H9 (cell line): ENCODE measurements around the gene PNMA5. TPM values are rescaled to one million over a fixed set of nuclear protein-coding genes. Genes with fewer than 3 reads are reported as not detected.
"Not testable (repeated sequence)": the region's sequence is repeated elsewhere in the genome, so short reads cannot be mapped to it uniquely, and the experiment has no call there.

Source experiments
- DNase-seq: peaks from one replicate; pipeline ENCODE4 v3.0.0-alpha.2; 2017
- H2AFZ ChIP-seq: one replicate; pipeline ENCODE4 v1.6.1; 2013; ENCODE audit warnings: mild to moderate bottlenecking, low read length, control low read depth, moderate library complexity
- H2AK5ac ChIP-seq: 2 replicates; pipeline ENCODE4 v1.6.1; 2013; ENCODE audit warnings: low read length, control low read depth, mixed read lengths; ENCODE audit not compliant: insufficient read length
- H2BK120ac ChIP-seq: one replicate; pipeline ENCODE4 v1.6.1; 2013; ENCODE audit warnings: low read depth, mild to moderate bottlenecking, low read length, control low read depth, inconsistent platforms; ENCODE audit not compliant: poor library complexity, severe bottlenecking
- H2BK12ac ChIP-seq: 2 replicates; pipeline ENCODE4 v1.6.1; 2013; ENCODE audit warnings: low read length, control low read depth, mixed read lengths, low read depth; ENCODE audit not compliant: insufficient read length
- H2BK15ac ChIP-seq: 2 replicates; pipeline ENCODE4 v1.6.1; 2013; ENCODE audit warnings: low read depth, low read length, control low read depth
- H2BK20ac ChIP-seq: one replicate; pipeline ENCODE4 v1.6.1; 2013; ENCODE audit warnings: low read depth, mild to moderate bottlenecking, low read length, control low read depth, inconsistent platforms; ENCODE audit not compliant: poor library complexity, severe bottlenecking
- H2BK5ac ChIP-seq: 2 replicates; pipeline ENCODE4 v1.6.1; 2013; ENCODE audit warnings: low read length, control low read depth, mixed read lengths; ENCODE audit not compliant: insufficient read length
- H3K14ac ChIP-seq: 2 replicates; pipeline ENCODE4 v1.6.1; 2013; ENCODE audit warnings: low read length, control low read depth; ENCODE audit not compliant: insufficient read depth
- H3K18ac ChIP-seq: 2 replicates; pipeline ENCODE4 v1.6.1; 2013; ENCODE audit warnings: low read depth, mild to moderate bottlenecking, mixed read lengths, low read length, control low read depth; ENCODE audit not compliant: insufficient read length
- H3K23ac ChIP-seq: 2 replicates; pipeline ENCODE4 v1.6.1; 2013; ENCODE audit warnings: low read length, control low read depth, mixed read lengths, low read depth; ENCODE audit not compliant: insufficient read length
- H3K23me2 ChIP-seq: 2 replicates; pipeline ENCODE4 v1.6.1; 2013; ENCODE audit warnings: low read depth, mild to moderate bottlenecking, mixed read lengths, low read length, control low read depth; ENCODE audit not compliant: insufficient read length, poor library complexity, severe bottlenecking
- H3K27ac ChIP-seq: 2 replicates; pipeline ENCODE4 v1.5.1; 2013; ENCODE audit warnings: low read length, control low read depth, mixed read lengths, low read depth; ENCODE audit not compliant: insufficient read length
- H3K27me3 ChIP-seq: 2 replicates; pipeline ENCODE4 v1.6.1; 2013; ENCODE audit warnings: low read length, control low read depth, inconsistent platforms; ENCODE audit not compliant: insufficient read depth
- H3K4ac ChIP-seq: 2 replicates; pipeline ENCODE4 v1.6.1; 2013; ENCODE audit warnings: low read depth, mild to moderate bottlenecking, control low read depth, inconsistent platforms, low read length, moderate library complexity
- H3K4me1 ChIP-seq: 2 replicates; pipeline ENCODE4 v1.6.1; 2013; ENCODE audit warnings: low read length, control low read depth, inconsistent platforms; ENCODE audit not compliant: insufficient read depth
- H3K4me2 ChIP-seq: 2 replicates; pipeline ENCODE4 v1.6.1; 2013; ENCODE audit warnings: low read length, control low read depth, mixed read lengths; ENCODE audit not compliant: insufficient read length, insufficient read depth
- H3K56ac ChIP-seq: 2 replicates; pipeline ENCODE4 v1.6.1; 2013; ENCODE audit warnings: low read depth, mild to moderate bottlenecking, mixed read lengths, low read length, control low read depth; ENCODE audit not compliant: insufficient read length
- H3K79me1 ChIP-seq: 2 replicates; pipeline ENCODE4 v1.6.1; 2013; ENCODE audit warnings: low read depth, mild to moderate bottlenecking, moderate library complexity, low read length, control low read depth, inconsistent platforms; ENCODE audit not compliant: insufficient read depth, poor library complexity, severe bottlenecking
- H3K79me2 ChIP-seq: 2 replicates; pipeline ENCODE4 v1.6.1; 2013; ENCODE audit warnings: low read length, control low read depth, inconsistent platforms; ENCODE audit not compliant: insufficient read depth
- H3K9ac ChIP-seq: 2 replicates; pipeline ENCODE4 v1.6.1; 2013; ENCODE audit warnings: low read length, control low read depth, mixed read lengths; ENCODE audit not compliant: insufficient read length; ENCODE audit errors: extremely low read depth
- H3K9me3 ChIP-seq: one replicate; pipeline ENCODE4 v1.6.1; 2013; ENCODE audit warnings: low read depth, low read length, inconsistent platforms; ENCODE audit not compliant: control insufficient read depth
- H3T11ph ChIP-seq: one replicate; pipeline ENCODE4 v1.6.1; 2013; ENCODE audit warnings: mild to moderate bottlenecking, low read length, control low read depth, inconsistent platforms
- H4K20me1 ChIP-seq: one replicate; pipeline ENCODE4 v1.6.1; 2013; ENCODE audit not compliant: control insufficient read depth, insufficient read length, insufficient read depth
- H4K5ac ChIP-seq: 2 replicates; pipeline ENCODE4 v1.6.1; 2013; ENCODE audit warnings: low read depth, mild to moderate bottlenecking, mixed read lengths, low read length, control low read depth; ENCODE audit not compliant: insufficient read length
- H4K8ac ChIP-seq: replicated peaks from 2 replicates; pipeline ENCODE4 v1.6.1; 2013; ENCODE audit warnings: low read length, control low read depth, mixed read lengths, low read depth; ENCODE audit not compliant: insufficient read length
- H4K91ac ChIP-seq: 2 replicates; pipeline ENCODE4 v1.6.1; 2013; ENCODE audit warnings: low read depth, mild to moderate bottlenecking, moderate library complexity, mixed read lengths, low read length, control low read depth; ENCODE audit not compliant: insufficient read length
- H3K27ac Mint-ChIP-seq, 3 experiments: 2 replicates in 2 of 3; 3 replicates in 1 of 3; pipeline ENCODE4 v1.8.0; 2020 to 2021; ENCODE audit warnings: mixed read lengths in 3 of 3, mild to moderate bottlenecking in 1 of 3, moderate library complexity in 1 of 3
- H3K27me3 Mint-ChIP-seq: 2 replicates; pipeline ENCODE4 v1.8.0; 2021; ENCODE audit warnings: low read depth, mild to moderate bottlenecking, moderate library complexity, mixed read lengths
- H3K36me3 Mint-ChIP-seq, 3 experiments: 2 replicates in 2 of 3; 3 replicates in 1 of 3; pipeline ENCODE4 v1.8.0; 2020 to 2021; ENCODE audit warnings: low read depth in 3 of 3, mixed read lengths in 3 of 3; ENCODE audit not compliant: insufficient read depth in 1 of 3
- H3K4me1 Mint-ChIP-seq, 2 experiments: 2 replicates each; pipeline ENCODE4 v1.8.0; 2020; ENCODE audit warnings: mixed read lengths in 2 of 2
- H3K4me3 Mint-ChIP-seq, 2 experiments: 2 replicates in 1 of 2; 3 replicates in 1 of 2; pipeline ENCODE4 v1.8.0; 2020 to 2021; ENCODE audit warnings: mild to moderate bottlenecking in 2 of 2, mixed read lengths in 2 of 2, moderate library complexity in 1 of 2
- H3K9me3 Mint-ChIP-seq, 2 experiments: 2 replicates in 1 of 2; 3 replicates in 1 of 2; pipeline ENCODE4 v1.8.0; 2020; ENCODE audit warnings: mild to moderate bottlenecking in 2 of 2, mixed read lengths in 2 of 2, moderate library complexity in 1 of 2
- WGBS: extraction: QIAGEN DNeasy Blood & Tissue Kit; methylation state at CpG from one replicate; pipeline ENCODE4 v1.1.7; 2013; ENCODE audit warnings: missing lambda C conversion rate, low lambda C conversion rate, mixed read lengths; ENCODE audit not compliant: insufficient read length; ENCODE audit errors: extremely low coverage; 5-methylcytosine and 5-hydroxymethylcytosine counted together
- total RNA-seq: library from RNA; stranded (reverse); gene quantifications from 2 replicates; pipeline ENCODE4 v1.2.1, GENCODE V29; 2021
- TF ChIP-seq, protein P1 (sequence below): fragments of 200-600 bp; sonication (generic); conservative IDR thresholded peaks from 3 replicates; pipeline ENCODE4 v1.8.0; 2021; ENCODE audit warnings: antibody characterized with exemption, mild to moderate bottlenecking

Gene PNMA5
- total RNA-seq, 1 experiment from 2014 or later: not detected

DNA sequence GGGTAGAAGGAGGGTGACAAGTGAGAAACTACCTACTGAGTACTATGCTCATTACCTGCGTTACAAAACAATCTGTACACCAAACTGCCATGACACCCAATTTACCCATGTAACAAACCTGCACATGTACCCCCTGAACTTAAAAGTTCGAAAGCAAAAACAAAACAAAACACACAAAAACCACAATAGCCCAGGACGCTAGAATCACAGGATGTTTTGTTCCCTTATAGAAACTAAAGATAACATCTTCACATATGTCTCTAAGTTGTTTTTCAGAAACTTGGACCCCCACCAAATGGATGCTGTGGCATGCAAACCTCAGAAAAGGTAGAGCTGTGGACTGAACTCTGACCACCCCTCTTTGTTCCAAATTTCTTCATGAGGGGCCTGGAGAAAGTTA lies 25.2 kb upstream of the PNMA5 start:
- no peak overlapping the region for H3K23ac ChIP-seq
- H4K8ac ChIP-seq: no peak overlapping the region
- H3K14ac ChIP-seq: no peak overlapping the region
- no peak overlapping the region for H2BK120ac ChIP-seq
- no peak overlapping the region for H3K27ac ChIP-seq
- peaks cover 52 to 66% of the 10 kb centered on the region in 2 experiments for H3K9me3 Mint-ChIP-seq
- no peaks in the 10 kb centered on the region for H3K4me1 ChIP-seq
- no peaks in the 10 kb centered on the region for H3K79me1 ChIP-seq
- DNase-seq: no peak
- no peak overlapping the region for H3K56ac ChIP-seq
- no peak overlapping the region for H3K4ac ChIP-seq
- no peak overlapping the region for H4K5ac ChIP-seq
- H3K36me3 Mint-ChIP-seq: no peaks in the 10 kb centered on the region; a peak in 2 of 7 replicates
- no peaks in the 10 kb centered on the region for H3K23me2 ChIP-seq
- H3K9ac ChIP-seq: no peak overlapping the region
- WGBS: no CpG with 5 or more reads among the region's 3 CpGs
- no peak overlapping the region for H3T11ph ChIP-seq
- H3K79me2 ChIP-seq: no peaks in the 10 kb centered on the region
- no peak overlapping the region for H3K18ac ChIP-seq
- H3K27ac Mint-ChIP-seq: no peak overlapping the region
- no peaks in the 10 kb centered on the region for H3K27me3 ChIP-seq
- no peak overlapping the region for H2AK5ac ChIP-seq
- TF ChIP-seq, protein P1, sequence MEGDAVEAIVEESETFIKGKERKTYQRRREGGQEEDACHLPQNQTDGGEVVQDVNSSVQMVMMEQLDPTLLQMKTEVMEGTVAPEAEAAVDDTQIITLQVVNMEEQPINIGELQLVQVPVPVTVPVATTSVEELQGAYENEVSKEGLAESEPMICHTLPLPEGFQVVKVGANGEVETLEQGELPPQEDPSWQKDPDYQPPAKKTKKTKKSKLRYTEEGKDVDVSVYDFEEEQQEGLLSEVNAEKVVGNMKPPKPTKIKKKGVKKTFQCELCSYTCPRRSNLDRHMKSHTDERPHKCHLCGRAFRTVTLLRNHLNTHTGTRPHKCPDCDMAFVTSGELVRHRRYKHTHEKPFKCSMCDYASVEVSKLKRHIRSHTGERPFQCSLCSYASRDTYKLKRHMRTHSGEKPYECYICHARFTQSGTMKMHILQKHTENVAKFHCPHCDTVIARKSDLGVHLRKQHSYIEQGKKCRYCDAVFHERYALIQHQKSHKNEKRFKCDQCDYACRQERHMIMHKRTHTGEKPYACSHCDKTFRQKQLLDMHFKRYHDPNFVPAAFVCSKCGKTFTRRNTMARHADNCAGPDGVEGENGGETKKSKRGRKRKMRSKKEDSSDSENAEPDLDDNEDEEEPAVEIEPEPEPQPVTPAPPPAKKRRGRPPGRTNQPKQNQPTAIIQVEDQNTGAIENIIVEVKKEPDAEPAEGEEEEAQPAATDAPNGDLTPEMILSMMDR: no peak
- H3K9me3 ChIP-seq: peaks cover 27% of the 10 kb centered on the region
- no peaks in the 10 kb centered on the region for H3K4me1 Mint-ChIP-seq
- H2AFZ ChIP-seq: no peak overlapping the region
- peaks cover 46% of the 10 kb centered on the region for H3K27me3 Mint-ChIP-seq
- no peak overlapping the region for H2BK12ac ChIP-seq
- no peaks in the 10 kb centered on the region for H4K20me1 ChIP-seq
- no peak overlapping the region for H2BK20ac ChIP-seq
- H2BK5ac ChIP-seq: no peak overlapping the region
- no peak overlapping the region for H3K4me3 Mint-ChIP-seq
- H3K4me2 ChIP-seq: no peak overlapping the region
- H4K91ac ChIP-seq: no peak overlapping the region
- no peak overlapping the region for H2BK15ac ChIP-seq

DNA sequence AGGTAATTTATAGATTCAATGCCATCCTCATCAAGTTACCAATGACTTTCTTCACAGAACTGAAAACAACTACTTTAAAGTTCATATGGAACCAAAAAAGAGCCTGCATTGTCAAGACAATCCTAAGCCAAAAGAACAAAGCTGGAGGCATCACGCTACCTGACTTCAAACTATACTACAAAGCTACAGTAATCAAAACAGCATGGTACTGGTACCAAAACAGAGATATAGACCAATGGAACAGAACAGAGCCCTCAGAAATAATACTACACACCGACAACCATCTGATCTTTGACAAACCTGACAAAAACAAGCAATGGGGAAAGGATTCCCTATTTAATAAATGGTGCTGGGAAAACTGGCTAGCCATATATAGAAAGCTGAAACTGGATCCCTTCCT lies 23.3 kb upstream of the PNMA5 start:
- not testable (repeated sequence) for H3K27me3 ChIP-seq

More for the DNA sequence above, 23.3 kb upstream of the PNMA5 start:
- not testable (repeated sequence) for H2AK5ac ChIP-seq, H2AFZ ChIP-seq, H3K23me2 ChIP-seq, H2BK120ac ChIP-seq, H3K9ac ChIP-seq, H3K36me3 Mint-ChIP-seq, H2BK12ac ChIP-seq, H3K18ac ChIP-seq, H3K27ac Mint-ChIP-seq, H3K23ac ChIP-seq, H2BK20ac ChIP-seq, H3K4ac ChIP-seq, H3K79me1 ChIP-seq, H3K56ac ChIP-seq, H2BK15ac ChIP-seq, H4K8ac ChIP-seq, H3T11ph ChIP-seq, H3K79me2 ChIP-seq, H4K5ac ChIP-seq, H4K91ac ChIP-seq, H3K14ac ChIP-seq, DNase-seq, H3K27ac ChIP-seq, H3K4me2 ChIP-seq, H4K20me1 ChIP-seq, H2BK5ac ChIP-seq, H3K4me3 Mint-ChIP-seq, H3K4me1 Mint-ChIP-seq, H3K4me1 ChIP-seq
- peaks cover 28% of the 10 kb centered on the region for H3K9me3 ChIP-seq
- peaks cover 56 to 62% of the 10 kb centered on the region in 2 experiments for H3K9me3 Mint-ChIP-seq
- WGBS: no CpG with 5 or more reads among the region's 2 CpGs
- peaks cover 50% of the 10 kb centered on the region for H3K27me3 Mint-ChIP-seq
